SU-DHL-6 (cell line): ENCODE measurements around the gene TTC9B.

ENCODE experiments used
- CTCF ChIP-seq: fragments of 200-600 bp; sonication (generic); IDR thresholded peaks from one replicate; pipeline ENCODE4 v1.5.1; 2017; ENCODE audit warnings: antibody characterized with exemption, mild to moderate bottlenecking, low read length, moderate library complexity; ENCODE audit not compliant: insufficient read depth, poor library complexity, severe bottlenecking
- EZH2phosphoT487 ChIP-seq: fragments of 200-600 bp; sonication (generic), shearing (Covaris generic); conservative IDR thresholded peaks from 2 replicates; pipeline ENCODE4 v1.6.1; 2018; ENCODE audit warnings: mild to moderate bottlenecking, antibody characterized with exemption, low read length, moderate library complexity, mixed read lengths

- TF ChIP-seq CTCF (no peak), EZH2phosphoT487 (no peak)
Observed at GRCh38 chr19:40245506-40246128, 27.4 kb upstream of the TTC9B start.
